Caco-2 (cell line): ENCODE results near the gene PCK2. TPM values are rescaled to one million over a fixed set of nuclear protein-coding genes. Genes with fewer than 3 reads are reported as not detected.

Source experiments
- BruUV-seq: library from RNA; stranded (reverse); fragments of 400-500 nt; replicated peaks from 2 replicates; lab custom pipeline; 2021; lab: Mats Ljungman, UMichigan
- CTCF ChIA-PET: fragments of 300-600 bp; sonication (Branson Sonifier 250); formaldehyde crosslinking; loops from one replicate; lab custom pipeline; 2022; ENCODE audit warnings: antibody characterized with exemption; lab: Charles Lee
- POLR2A ChIA-PET: fragments of 300-600 bp; sonication (Branson Sonifier 250); formaldehyde crosslinking; loops from one replicate; lab custom pipeline; 2022; ENCODE audit warnings: antibody characterized with exemption; lab: Charles Lee
- DNase-seq, 2 experiments: peaks; one replicate each; pipeline versions ENCODE4 v3.0.0 to v3.0.0-alpha.2; 2020 to 2022
- H3K27me3 ChIP-seq: replicated peaks from 2 replicates; pipeline ENCODE4 v1.6.0; 2011; ENCODE audit warnings: low read length; ENCODE audit not compliant: control insufficient read depth, insufficient read depth
- H3K36me3 ChIP-seq: 2 replicates; pipeline ENCODE4 v1.5.1; 2011; ENCODE audit warnings: low read length; ENCODE audit not compliant: control insufficient read depth, insufficient read depth
- H3K4me1 ChIP-seq: fragments of 250-450 bp; sonication (Bioruptor Pico); 2 replicates; pipeline ENCODE4 v1.5.1; 2020; ENCODE audit warnings: mild to moderate bottlenecking
- H3K4me3 ChIP-seq: 2 replicates; pipeline ENCODE4 v1.5.1; 2011; ENCODE audit warnings: low read depth, mild to moderate bottlenecking, control low read depth, low read length
- H3K9me3 ChIP-seq: fragments of 250-450 bp; sonication (Bioruptor Pico); 2 replicates; pipeline ENCODE4 v1.5.1; 2020; ENCODE audit warnings: mild to moderate bottlenecking, moderate library complexity
- H3K27ac Mint-ChIP-seq: one replicate; pipeline ENCODE4 v1.8.0; 2022; ENCODE audit warnings: mixed read lengths; ENCODE audit not compliant: unreplicated experiment
- H3K27me3 Mint-ChIP-seq: one replicate; pipeline ENCODE4 v1.8.0; 2022; ENCODE audit warnings: mixed read lengths; ENCODE audit not compliant: insufficient read depth, unreplicated experiment
- H3K36me3 Mint-ChIP-seq: one replicate; pipeline ENCODE4 v1.8.0; 2022; ENCODE audit warnings: mild to moderate bottlenecking, mixed read lengths; ENCODE audit not compliant: insufficient read depth, unreplicated experiment
- H3K4me1 Mint-ChIP-seq: one replicate; pipeline ENCODE4 v1.8.0; 2022; ENCODE audit warnings: low read depth, mixed read lengths; ENCODE audit not compliant: unreplicated experiment
- H3K4me3 Mint-ChIP-seq: one replicate; pipeline ENCODE4 v1.8.0; 2022; ENCODE audit warnings: mild to moderate bottlenecking, moderate library complexity, mixed read lengths; ENCODE audit not compliant: unreplicated experiment
- H3K9me3 Mint-ChIP-seq: one replicate; pipeline ENCODE4 v1.8.0; 2022; ENCODE audit warnings: mixed read lengths; ENCODE audit not compliant: unreplicated experiment
- CTCF ChIP-seq, 2 experiments: fragments of 200-600 bp in 1 of 2; IDR thresholded peaks; 1 replicate in 1 of 2; 2 replicates in 1 of 2; pipeline versions ENCODE4 v1.5.1 to v1.8.0; 2011 to 2022; ENCODE audit warnings: antibody characterized with exemption in 1 of 2, control low read depth in 1 of 2, inconsistent platforms in 1 of 2, low read depth in 1 of 2, low read length in 1 of 2, mild to moderate bottlenecking in 1 of 2, moderate library complexity in 1 of 2; ENCODE audit not compliant: insufficient read depth in 1 of 2, severe bottlenecking in 1 of 2, unreplicated experiment in 1 of 2
- intact Hi-C: fragments of 100-400 bp; cut with micrococcal nuclease; formaldehyde crosslinking; loops from one replicate; pipeline ENCODE4 v1.10.0; 2022; ENCODE audit not compliant: unreplicated experiment
- total RNA-seq: library from RNA; stranded (reverse); gene quantifications from 2 replicates; pipeline ENCODE4 v1.2.3, GENCODE V29; 2022

Gene PCK2
- total RNA-seq, 1 experiment from 2014 or later = 146 TPM

GRCh38 chr14:24116128-24116814 is 22.2 kb downstream of the PCK2 start:
- Histone ChIP-seq H3K4me1 (no peaks in the 10 kb centered on the region), H3K9me3 (no peaks in the 10 kb centered on the region), H3K27me3 (no peaks in the 10 kb centered on the region), H3K36me3 (peaks cover 6% of the 10 kb centered on the region), H3K4me3 (peak overlapping the region; percentile 74)
- DNase-seq = no peak
- H3K4me1 Mint-ChIP-seq = peaks cover 13% of the 10 kb centered on the region
- no peak for TF ChIP-seq CTCF (IDR thresholded peaks at IDR 0.05; ENCODE audit: insufficient read depth in 1 of 2, low read depth in 1 of 2, low read length in 1 of 2, severe bottlenecking in 1 of 2, unreplicated experiment in 1 of 2)
- intact Hi-C loops = no loop called here
- no TSS peak for BruUV-seq
- ChIA-PET POLR2A (interaction anchor here (3.1 to 3.3 kb wide), 2 partner anchors 20 to 30 kb away, joined by 46 to 57 read pairs; partner anchors contain the start of genes PSME1, PSME2 and RNF31), CTCF (interaction anchor here (3.1 to 3.3 kb wide), 2 partner anchors 23 to 45 kb away, joined by 17 to 26 read pairs; partner anchors contain the start of genes IRF9 and PCK2)
- no peak overlapping the region for H3K27ac Mint-ChIP-seq
- H3K4me3 Mint-ChIP-seq = peak overlapping the region; percentile 100
- H3K36me3 Mint-ChIP-seq = peaks cover 40% of the 10 kb centered on the region
- H3K9me3 Mint-ChIP-seq = no peaks in the 10 kb centered on the region
- H3K27me3 Mint-ChIP-seq = no peaks in the 10 kb centered on the region

GRCh38 chr14:24117179-24117578 is 23.1 kb downstream of the PCK2 start:
- ChIA-PET POLR2A (interaction anchor here (0.9 kb wide), 1 partner anchor 23 kb away, joined by 3 read pairs; the partner anchor contains the start of gene PCK2), CTCF (no interaction called here)
- H3K36me3 Mint-ChIP-seq = peaks cover 40% of the 10 kb centered on the region
- intact Hi-C loops = no loop called here
- Histone ChIP-seq H3K4me1 (no peaks in the 10 kb centered on the region), H3K9me3 (no peaks in the 10 kb centered on the region), H3K4me3 (no peak overlapping the region), H3K36me3 (peaks cover 6% of the 10 kb centered on the region), H3K27me3 (no peaks in the 10 kb centered on the region)
- H3K4me3 Mint-ChIP-seq = no peak overlapping the region
- no peak for TF ChIP-seq CTCF (IDR thresholded peaks at IDR 0.05; ENCODE audit: insufficient read depth in 1 of 2, low read depth in 1 of 2, low read length in 1 of 2, severe bottlenecking in 1 of 2, unreplicated experiment in 1 of 2)
- peaks cover 13% of the 10 kb centered on the region for H3K4me1 Mint-ChIP-seq
- no peak for DNase-seq
- H3K9me3 Mint-ChIP-seq = no peaks in the 10 kb centered on the region
- H3K27me3 Mint-ChIP-seq = no peaks in the 10 kb centered on the region
- no TSS peak for BruUV-seq
- no peak overlapping the region for H3K27ac Mint-ChIP-seq

- BruUV-seq = no TSS peak
- intact Hi-C loops = no loop called here
- Histone ChIP-seq H3K4me1 (no peaks in the 10 kb centered on the region), H3K4me3 (no peak overlapping the region), H3K9me3 (no peaks in the 10 kb centered on the region), H3K27me3 (no peaks in the 10 kb centered on the region), H3K36me3 (peaks cover 6% of the 10 kb centered on the region)
- CTCF ChIA-PET = no interaction called here
- no peaks in the 10 kb centered on the region for H3K27me3 Mint-ChIP-seq
- no peak overlapping the region for H3K4me3 Mint-ChIP-seq
- POLR2A ChIA-PET = no interaction called here
- no peaks in the 10 kb centered on the region for H3K9me3 Mint-ChIP-seq
- H3K4me1 Mint-ChIP-seq = peaks cover 13% of the 10 kb centered on the region
- TF ChIP-seq CTCF (IDR thresholded peaks at IDR 0.05; ENCODE audit: insufficient read depth in 1 of 2, low read depth in 1 of 2, low read length in 1 of 2, severe bottlenecking in 1 of 2, unreplicated experiment in 1 of 2) = no peak
- H3K27ac Mint-ChIP-seq = no peak overlapping the region
- H3K36me3 Mint-ChIP-seq = peaks cover 35% of the 10 kb centered on the region
- no peak for DNase-seq
These were observed 25.6 kb downstream of the PCK2 start for GRCh38 chr14:24119691-24120090.
